Measurements from ENCODE around the gene COQ2. TPM values are rescaled to one million over a fixed set of nuclear protein-coding genes. Genes with fewer than 3 reads are reported as not detected.

The COQ2 gene
- polyA plus RNA-seq, 1 donor (not counting 4 experiments of a cell fraction or from before 2014, with no cell fraction given): 29.1 TPM

GRCh38 chr4:83224502-83225197 is 59.9 kb downstream of the COQ2 start:
- no peaks in the 10 kb centered on the region for H3K9me3 ChIP-seq (ENCODE audit: control insufficient read depth, low read depth, low read length)
- H3K79me2 ChIP-seq (ENCODE audit: control insufficient read depth, insufficient read depth, low read length): no peaks in the 10 kb centered on the region
- DNase-seq (ENCODE audit: low read depth, low spot score) (no peak), FAIRE-seq (no peak)
- no peak overlapping the region for H3K9ac ChIP-seq (ENCODE audit: control insufficient read depth, extremely low read depth, insufficient read depth, low read length)
- H4K20me1 ChIP-seq (ENCODE audit: control insufficient read depth, extremely low read depth, insufficient read depth, low read length): no peaks in the 10 kb centered on the region
- no peak overlapping the region for H2AFZ ChIP-seq (ENCODE audit: control insufficient read depth, low read length)
- no peak overlapping the region for H3K27ac ChIP-seq (ENCODE audit: control insufficient read depth, insufficient read depth, low read length)
- dilution Hi-C loops (cut with MboI; ENCODE audit: extremely low pct_ligation_motif_present, low sequenced_read_pairs): no loop called here
- no peak overlapping the region for H3K4me2 ChIP-seq (ENCODE audit: control insufficient read depth, extremely low read depth, insufficient read depth, low read depth, low read length)
- TF ChIP-seq EZH2 (IDR thresholded peaks at IDR 0.05; ENCODE audit: low read length) (no peak), CTCF (optimal IDR thresholded peaks at IDR 0.05 in 1 of 3, IDR thresholded peaks at IDR 0.05 in 1 of 3, conservative IDR thresholded peaks at IDR 0.05 in 1 of 3; ENCODE audit: extremely low read depth in 1 of 3, insufficient read depth in 2 of 3, low read length in 3 of 3) (no peak)
- peaks cover 4% of the 10 kb centered on the region for H3K4me1 ChIP-seq (ENCODE audit: control insufficient read depth, extremely low read depth, insufficient read depth, low read length)
- H3K9me1 ChIP-seq (ENCODE audit: control insufficient read depth, extremely low read depth, insufficient read depth, low read length): no peaks in the 10 kb centered on the region
- H3K27me3 ChIP-seq (ENCODE audit: control insufficient read depth, extremely low read depth, insufficient read depth, low read length): no peaks in the 10 kb centered on the region
- H3K4me3 ChIP-seq (ENCODE audit: control insufficient read depth in 2 of 3, extremely low read depth in 1 of 3, insufficient read depth in 2 of 3, low read depth in 1 of 3, low read length in 3 of 3): no peak overlapping the region
- H3K36me3 ChIP-seq (ENCODE audit: control insufficient read depth in 2 of 2, extremely low read depth in 1 of 2, insufficient read depth in 2 of 2, low read length in 2 of 2): no peaks in the 10 kb centered on the region

- H3K36me3 ChIP-seq (ENCODE audit: control insufficient read depth in 2 of 2, extremely low read depth in 1 of 2, insufficient read depth in 2 of 2, low read length in 2 of 2): no peaks in the 10 kb centered on the region
- H3K79me2 ChIP-seq (ENCODE audit: control insufficient read depth, insufficient read depth, low read length): no peaks in the 10 kb centered on the region
- FAIRE-seq (no peak), DNase-seq (ENCODE audit: low read depth, low spot score) (no peak)
- dilution Hi-C loops (cut with MboI; ENCODE audit: extremely low pct_ligation_motif_present, low sequenced_read_pairs): no loop called here
- H4K20me1 ChIP-seq (ENCODE audit: control insufficient read depth, extremely low read depth, insufficient read depth, low read length): no peaks in the 10 kb centered on the region
- no peaks in the 10 kb centered on the region for H3K9me1 ChIP-seq (ENCODE audit: control insufficient read depth, extremely low read depth, insufficient read depth, low read length)
- no peak overlapping the region for H3K4me2 ChIP-seq (ENCODE audit: control insufficient read depth, extremely low read depth, insufficient read depth, low read depth, low read length)
- no peak overlapping the region for H3K9ac ChIP-seq (ENCODE audit: control insufficient read depth, extremely low read depth, insufficient read depth, low read length)
- no peak overlapping the region for H3K27ac ChIP-seq (ENCODE audit: control insufficient read depth, insufficient read depth, low read length)
- peaks cover 13% of the 10 kb centered on the region for H3K4me1 ChIP-seq (ENCODE audit: control insufficient read depth, extremely low read depth, insufficient read depth, low read length)
- no peak overlapping the region for H2AFZ ChIP-seq (ENCODE audit: control insufficient read depth, low read length)
- TF ChIP-seq EZH2 (IDR thresholded peaks at IDR 0.05; ENCODE audit: low read length) (no peak), CTCF (optimal IDR thresholded peaks at IDR 0.05 in 1 of 3, IDR thresholded peaks at IDR 0.05 in 1 of 3, conservative IDR thresholded peaks at IDR 0.05 in 1 of 3; ENCODE audit: extremely low read depth in 1 of 3, insufficient read depth in 2 of 3, low read length in 3 of 3) (no peak)
- no peaks in the 10 kb centered on the region for H3K9me3 ChIP-seq (ENCODE audit: control insufficient read depth, low read depth, low read length)
- H3K27me3 ChIP-seq (ENCODE audit: control insufficient read depth, extremely low read depth, insufficient read depth, low read length): no peaks in the 10 kb centered on the region
- H3K4me3 ChIP-seq (ENCODE audit: control insufficient read depth in 2 of 3, extremely low read depth in 1 of 3, insufficient read depth in 2 of 3, low read depth in 1 of 3, low read length in 3 of 3): no peak overlapping the region
Observed at GRCh38 chr4:83223781-83224180, 60.8 kb downstream of the COQ2 start.
